HG02798 (cell line): Measurements from ENCODE around the gene BCL7B.
"Not testable (repeated sequence)": the region's sequence is repeated elsewhere in the genome, so short reads cannot be mapped to it uniquely, and the experiment has no call there.

ENCODE experiments used
- ATAC-seq: cut with Tn5 transposase; IDR thresholded peaks from one replicate; pipeline ENCODE4 v1.9.1; 2021; ENCODE audit warnings: mild to moderate bottlenecking; ENCODE audit not compliant: unreplicated experiment, poor library complexity

The BCL7B gene

DNA sequence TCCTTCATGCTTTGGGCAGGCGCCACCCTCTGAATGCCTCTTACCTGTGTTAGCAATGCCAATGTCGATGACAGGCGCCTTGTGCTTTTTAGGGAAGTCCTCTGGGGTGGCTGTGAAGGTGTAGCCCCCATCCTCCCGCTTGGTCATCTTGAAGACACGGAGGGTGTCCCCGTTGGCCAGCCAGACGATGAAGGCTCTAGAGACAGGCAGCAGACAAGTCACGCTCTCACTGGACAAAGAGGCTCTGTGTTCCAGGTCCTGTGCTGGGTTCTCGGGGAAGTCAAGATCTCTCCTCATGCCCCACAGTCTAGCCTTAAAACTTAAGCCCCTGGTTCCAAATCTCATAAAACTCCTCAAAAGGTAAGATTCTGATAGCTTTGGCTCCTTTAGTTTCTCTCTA is 15.8 kb upstream of the BCL7B start:
- no peak for ATAC-seq

GRCh38 chr7:73572767-73573186 is 15.3 kb upstream of the BCL7B start:
- ATAC-seq = no peak

GRCh38 chr7:73570977-73571376 is 13.5 kb upstream of the BCL7B start:
- ATAC-seq = no peak

GRCh38 chr7:73570521-73570920 is 13.0 kb upstream of the BCL7B start:
- no peak for ATAC-seq

DNA sequence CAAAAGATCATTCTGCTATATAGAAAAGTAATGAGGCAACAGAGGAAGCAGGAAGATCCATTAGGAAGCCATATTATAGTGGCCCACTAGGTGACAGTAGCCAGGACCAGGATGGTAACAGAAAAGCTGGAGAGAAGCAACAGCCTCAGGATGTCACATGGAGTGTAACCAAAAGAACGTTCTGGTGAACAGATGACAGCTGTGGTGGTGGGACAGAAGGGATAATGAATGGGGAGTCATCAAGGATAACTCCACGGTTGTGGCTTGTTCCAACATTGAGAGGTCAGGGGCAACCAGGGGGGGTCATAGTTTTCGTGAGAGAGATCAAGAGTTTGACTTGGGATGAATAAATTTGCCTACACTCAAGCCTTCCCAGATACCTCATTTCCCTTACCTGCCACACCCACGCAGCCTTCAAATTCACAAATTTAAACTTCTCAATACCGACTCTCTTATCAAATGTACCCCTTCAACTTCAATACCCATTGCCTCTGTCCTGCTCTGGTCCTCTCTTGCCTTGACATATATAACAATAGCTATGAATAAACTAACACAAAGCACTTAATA is 11.6 kb upstream of the BCL7B start:
- ATAC-seq = no peak

- no peak for ATAC-seq
These were observed 10.6 kb upstream of the BCL7B start for GRCh38 chr7:73567846-73568685.

DNA sequence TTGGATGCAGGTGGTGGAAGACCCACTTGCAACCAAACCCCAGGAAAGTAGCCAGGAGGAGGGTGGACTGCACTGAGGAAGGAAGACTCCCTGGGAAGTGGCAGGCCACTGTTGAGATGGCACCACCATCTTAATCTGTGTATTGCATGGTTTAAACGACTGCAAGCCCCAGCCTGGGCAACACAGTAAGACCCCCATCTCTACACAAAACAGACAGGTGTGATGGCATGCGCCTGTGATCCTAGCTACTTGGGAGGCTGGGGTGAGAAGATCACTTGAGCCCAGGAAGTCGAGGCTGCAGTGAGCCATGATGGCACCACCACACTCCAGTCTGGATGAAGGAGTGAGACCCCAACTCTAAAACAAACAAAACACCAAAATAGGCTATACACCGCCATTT is 9.7 kb upstream of the BCL7B start:
- no peak for ATAC-seq

GRCh38 chr7:73566431-73566830 is 8.9 kb upstream of the BCL7B start:
- ATAC-seq = not testable (repeated sequence)

GRCh38 chr7:73565675-73566340 is 8.3 kb upstream of the BCL7B start:
- ATAC-seq = no peak

GRCh38 chr7:73560109-73560835 is 2.8 kb upstream of the BCL7B start:
- no peak for ATAC-seq

GRCh38 chr7:73557108-73557396 is 438 bp downstream of the BCL7B start:
- peak; percentile 94 for ATAC-seq

DNA sequence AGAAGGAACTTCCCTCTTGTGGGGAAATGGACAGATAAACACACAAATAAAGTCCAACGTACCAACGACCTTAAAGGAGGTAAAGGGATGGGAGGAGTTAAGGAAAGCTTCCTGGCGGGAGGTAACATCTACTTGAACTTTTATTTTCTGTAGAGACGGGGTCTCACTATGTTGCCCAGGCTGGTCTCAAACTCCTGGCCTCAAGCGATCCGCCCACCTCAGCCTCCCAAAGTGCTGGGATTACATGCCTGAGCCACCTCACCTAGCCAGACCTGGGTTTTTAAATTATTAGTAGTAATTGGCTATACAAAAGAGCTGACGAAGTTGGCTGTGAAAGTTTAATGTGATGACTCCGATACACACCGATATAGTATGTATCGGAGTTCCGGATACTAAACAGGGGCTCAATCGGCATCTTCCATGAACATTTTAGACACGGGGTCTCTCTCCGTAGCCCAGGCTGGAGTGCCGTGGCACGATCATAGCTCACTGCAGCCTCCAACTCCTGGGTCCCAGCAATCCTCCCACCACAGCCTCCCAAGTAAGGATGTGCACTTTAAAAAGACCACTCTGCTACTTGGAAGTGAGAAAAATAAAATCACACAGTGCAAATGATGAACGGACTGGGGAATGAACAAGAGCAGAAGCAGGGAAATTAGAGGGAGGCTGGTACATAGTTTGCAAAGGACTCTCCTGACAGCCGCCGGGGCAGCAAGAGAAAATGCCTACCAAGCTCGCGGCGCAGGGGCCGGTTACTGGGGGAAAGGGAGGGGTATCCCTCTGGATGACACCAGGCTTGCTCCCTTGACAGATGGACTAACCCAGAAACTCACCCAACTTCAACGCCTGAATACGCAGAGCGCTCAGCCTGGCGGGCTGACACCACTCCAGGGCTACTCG is 1.0 kb downstream of the BCL7B start:
- no peak for ATAC-seq

- ATAC-seq = no peak
These were observed 2.0 kb downstream of the BCL7B start for GRCh38 chr7:73555411-73555982.

DNA sequence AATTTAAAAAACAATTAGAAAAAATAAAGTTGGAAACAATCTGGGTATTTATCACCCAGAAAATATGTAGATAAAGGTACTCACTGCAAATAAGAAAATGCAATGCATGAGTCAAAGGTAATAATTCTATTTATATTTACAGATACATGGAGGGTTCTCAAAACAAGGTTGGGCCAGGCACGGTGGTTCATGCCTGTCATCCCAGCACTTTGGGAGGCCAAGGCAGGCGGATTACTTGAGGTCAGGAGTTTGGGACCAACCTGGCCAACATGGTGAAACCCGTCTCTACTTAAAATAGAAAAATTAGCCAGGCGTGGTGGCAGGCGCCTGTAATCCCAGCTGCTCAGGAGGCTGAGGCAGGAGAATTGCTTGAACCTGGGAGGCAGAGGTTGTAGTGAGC is 7.4 kb downstream of the BCL7B start:
- ATAC-seq = not testable (repeated sequence)

- no peak for ATAC-seq
These were observed 8.3 kb downstream of the BCL7B start for GRCh38 chr7:73549176-73549575.

DNA sequence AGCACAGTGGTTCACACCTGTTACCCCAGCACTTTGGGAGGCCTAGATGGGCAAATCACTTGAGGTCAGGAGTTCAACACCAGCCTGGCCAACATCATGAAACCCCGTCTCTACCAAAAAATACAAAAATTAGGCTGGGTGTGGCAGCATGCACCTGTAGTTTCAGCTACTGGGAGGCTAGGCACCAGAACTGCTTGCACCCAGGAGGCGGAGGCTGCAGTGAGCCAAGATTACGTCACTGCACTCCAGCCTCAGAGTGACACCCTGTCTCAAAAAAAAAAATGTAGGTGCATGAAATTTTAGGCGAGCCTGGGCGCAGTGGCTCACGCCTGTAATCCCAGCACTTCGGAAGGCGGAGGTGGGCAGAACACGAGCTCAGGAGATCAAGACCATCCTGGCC is 9.6 kb downstream of the BCL7B start:
- ATAC-seq = no peak

DNA sequence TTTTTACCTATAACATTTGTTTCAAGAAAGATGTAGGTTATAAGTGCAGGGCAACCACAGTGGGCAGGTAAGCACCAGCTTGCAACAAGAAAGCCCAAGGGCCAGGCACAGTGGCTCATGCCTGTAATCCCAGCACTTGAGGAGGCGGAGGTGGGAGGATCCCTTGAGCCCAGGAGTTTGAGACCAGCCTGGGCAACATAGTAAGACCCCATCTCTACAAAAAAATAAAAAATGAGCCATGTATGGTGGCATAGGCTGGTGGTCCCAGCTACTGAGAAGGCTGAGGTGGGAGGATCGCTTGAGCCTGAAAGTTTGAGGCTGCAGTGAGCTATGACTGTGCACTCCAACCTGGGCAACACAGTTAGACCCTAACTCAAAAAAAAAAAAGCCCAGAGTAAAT is 12.8 kb downstream of the BCL7B start:
- ATAC-seq = no peak

GRCh38 chr7:73541722-73542121 is 15.8 kb downstream of the BCL7B start:
- no peak for ATAC-seq

DNA sequence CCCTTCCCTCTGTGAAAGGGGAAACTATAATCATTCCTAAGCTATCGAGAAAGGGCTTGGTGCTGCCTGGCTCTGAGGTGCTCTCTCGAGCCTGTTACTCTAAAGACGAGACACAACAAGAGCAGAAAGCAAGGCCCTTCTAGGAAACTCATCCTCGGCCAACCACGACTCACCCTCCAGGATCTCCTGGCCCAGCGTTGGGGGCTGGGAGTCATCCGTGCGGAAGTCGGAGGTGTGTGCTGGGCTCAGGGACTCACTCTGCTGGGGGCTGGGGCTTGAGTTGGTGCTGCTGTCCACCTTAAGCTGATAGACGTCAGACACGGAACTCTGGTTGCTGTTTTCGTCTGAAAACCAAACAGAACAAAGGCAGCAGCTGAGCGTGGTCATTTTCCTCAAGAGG is 17.8 kb downstream of the BCL7B start:
- no peak for ATAC-seq

DNA sequence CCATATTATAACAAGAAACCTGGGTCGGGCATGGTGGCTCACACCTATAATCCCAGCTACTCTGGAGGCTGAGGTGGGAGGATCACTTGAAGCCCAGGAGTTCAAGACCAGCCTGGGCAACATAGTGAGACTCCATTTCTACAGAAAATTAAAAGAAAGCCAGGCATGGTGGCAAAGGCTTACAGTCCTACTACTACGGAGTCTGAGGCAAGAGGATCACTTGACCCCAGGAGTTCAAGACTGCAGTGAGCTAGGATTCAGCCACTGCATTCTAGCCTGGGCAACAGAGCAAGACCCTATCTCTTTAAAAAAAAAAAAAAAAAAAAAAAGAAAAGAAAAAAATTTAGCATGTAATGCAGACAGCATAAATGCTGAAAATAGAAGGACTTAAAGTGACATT is 19.0 kb downstream of the BCL7B start:
- ATAC-seq = not testable (repeated sequence)
